SJCRH30 (cell line): Measurements from ENCODE around the gene PER3. TPM values are rescaled to one million over a fixed set of nuclear protein-coding genes. Genes with fewer than 3 reads are reported as not detected.

Source experiments
- DNase-seq, 2 experiments: peaks; one replicate each; pipeline ENCODE4 v3.0.0-alpha.2; 2015 to 2020
- H3K27ac ChIP-seq: fragments of 250-450 bp; sonication (Bioruptor Pico); 2 replicates; pipeline ENCODE4 v1.5.1; 2020; ENCODE audit warnings: mild to moderate bottlenecking, moderate library complexity
- H3K27me3 ChIP-seq: fragments of 250-450 bp; sonication (Bioruptor Pico); 2 replicates; pipeline ENCODE4 v1.5.1; 2020; ENCODE audit warnings: mild to moderate bottlenecking, moderate library complexity
- H3K36me3 ChIP-seq: fragments of 250-450 bp; sonication (Bioruptor Pico); 2 replicates; pipeline ENCODE4 v1.5.1; 2020; ENCODE audit warnings: mild to moderate bottlenecking, moderate library complexity
- H3K4me1 ChIP-seq: fragments of 250-450 bp; sonication (Bioruptor Pico); 2 replicates; pipeline ENCODE4 v1.5.1; 2020; ENCODE audit warnings: mild to moderate bottlenecking, moderate library complexity
- H3K4me3 ChIP-seq: fragments of 250-450 bp; sonication (Bioruptor Pico); 2 replicates; pipeline ENCODE4 v1.5.1; 2020; ENCODE audit warnings: mild to moderate bottlenecking, moderate library complexity
- H3K9me3 ChIP-seq: fragments of 250-450 bp; sonication (Bioruptor Pico); replicated peaks from 2 replicates; pipeline ENCODE4 v1.5.1; 2020; ENCODE audit warnings: mild to moderate bottlenecking, moderate library complexity
- total RNA-seq: library from RNA; depleted of rRNA; stranded (reverse); fragments of >200 nt; shearing (Covaris generic); gene quantifications from 2 replicates; pipeline ENCODE4 v1.2.3, GENCODE V29; 2014

Gene PER3
- total RNA-seq, 1 experiment from 2014 or later: 2.7 TPM

- H3K9me3 ChIP-seq: 0 out of 2 replicates have a peak, but pooled peaks cover 9% of the 10 kb centered on the region
- DNase-seq: no peak
- H3K27me3 ChIP-seq: no peaks in the 10 kb centered on the region
- H3K27ac ChIP-seq: no peak overlapping the region
- H3K36me3 ChIP-seq: no peaks in the 10 kb centered on the region
- H3K4me1 ChIP-seq: no peaks in the 10 kb centered on the region
- no peak overlapping the region for H3K4me3 ChIP-seq
These were observed 54.6 kb downstream of the PER3 start for GRCh38 chr1:7838714-7839113.

GRCh38 chr1:7839526-7839925 lies 55.4 kb downstream of the PER3 start:
- no peaks in the 10 kb centered on the region for H3K4me1 ChIP-seq
- no peak overlapping the region for H3K4me3 ChIP-seq
- H3K27me3 ChIP-seq: no peaks in the 10 kb centered on the region
- no peaks in the 10 kb centered on the region for H3K36me3 ChIP-seq
- DNase-seq: no peak
- 0 out of 2 replicates have a peak, but pooled peaks cover 9% of the 10 kb centered on the region for H3K9me3 ChIP-seq
- no peak overlapping the region for H3K27ac ChIP-seq

GRCh38 chr1:7842517-7842916 lies 58.4 kb downstream of the PER3 start:
- peak in 1 of 2 experiments; percentile 31 for DNase-seq
- H3K36me3 ChIP-seq: no peaks in the 10 kb centered on the region

GRCh38 chr1:7845761-7846160 lies 61.7 kb downstream of the PER3 start:
- 0 out of 2 replicates have a peak, but pooled peaks cover 3% of the 10 kb centered on the region for H3K9me3 ChIP-seq
- H3K36me3 ChIP-seq: no peaks in the 10 kb centered on the region
- no peak overlapping the region for H3K27ac ChIP-seq
- H3K4me1 ChIP-seq: no peaks in the 10 kb centered on the region
- no peaks in the 10 kb centered on the region for H3K27me3 ChIP-seq
- H3K4me3 ChIP-seq: no peak overlapping the region
- no peak for DNase-seq

More at GRCh38 chr1:7842517-7842916, 58.4 kb downstream of the PER3 start:
- 0 out of 2 replicates have a peak, but pooled peaks cover 9% of the 10 kb centered on the region for H3K9me3 ChIP-seq
- H3K27ac ChIP-seq: no peak overlapping the region
- H3K4me3 ChIP-seq: no peak overlapping the region
- H3K4me1 ChIP-seq: no peaks in the 10 kb centered on the region
- no peaks in the 10 kb centered on the region for H3K27me3 ChIP-seq

GRCh38 chr1:7846656-7847055 lies 62.6 kb downstream of the PER3 start:
- H3K27me3 ChIP-seq: no peaks in the 10 kb centered on the region
- 0 out of 2 replicates have a peak, but pooled peaks cover 3% of the 10 kb centered on the region for H3K9me3 ChIP-seq
- no peak overlapping the region for H3K4me3 ChIP-seq
- no peak for DNase-seq
- no peaks in the 10 kb centered on the region for H3K4me1 ChIP-seq
- no peaks in the 10 kb centered on the region for H3K36me3 ChIP-seq
- H3K27ac ChIP-seq: no peak overlapping the region

GRCh38 chr1:7847599-7847998 lies 63.5 kb downstream of the PER3 start:
- Histone ChIP-seq H3K9me3 (no peaks in the 10 kb centered on the region), H3K4me1 (no peaks in the 10 kb centered on the region), H3K27me3 (no peaks in the 10 kb centered on the region), H3K27ac (no peak overlapping the region), H3K4me3 (no peak overlapping the region), H3K36me3 (no peaks in the 10 kb centered on the region)
- no peak for DNase-seq

GRCh38 chr1:7850786-7851185 lies 66.7 kb downstream of the PER3 start:
- no peaks in the 10 kb centered on the region; the same call in 1 of the 2 replicates for H3K9me3 ChIP-seq
- H3K27ac ChIP-seq: no peak overlapping the region
- H3K36me3 ChIP-seq: no peaks in the 10 kb centered on the region
- DNase-seq: no peak
- H3K4me1 ChIP-seq: no peaks in the 10 kb centered on the region
- H3K4me3 ChIP-seq: no peak overlapping the region
- no peaks in the 10 kb centered on the region for H3K27me3 ChIP-seq

- Histone ChIP-seq H3K4me1 (no peaks in the 10 kb centered on the region), H3K4me3 (no peak within 1 kb of the TSS), H3K36me3 (no peaks in the 10 kb centered on the region), H3K9me3 (no peaks in the 10 kb centered on the region; the same call in 1 of the 2 replicates), H3K27ac (no peak within 1 kb of the TSS), H3K27me3 (0 out of 2 replicates have a peak, but pooled peaks cover 3% of the 10 kb centered on the region)
- no peak for DNase-seq
These were observed 69.0 kb downstream of the PER3 start, which contains the start of gene UTS2 for GRCh38 chr1:7852804-7853683. TSS of gene UTS2 (minus strand) at chr1:7853065. CDS start at chr1:7853003, 62 bp downstream.

- no peak for DNase-seq
- H3K36me3 ChIP-seq: no peaks in the 10 kb centered on the region
- H3K27ac ChIP-seq: no peak overlapping the region
- H3K4me3 ChIP-seq: no peak overlapping the region
- H3K9me3 ChIP-seq: no peaks in the 10 kb centered on the region; the same call in 1 of the 2 replicates
- H3K4me1 ChIP-seq: no peaks in the 10 kb centered on the region
- H3K27me3 ChIP-seq: 0 out of 2 replicates have a peak, but pooled peaks cover 3% of the 10 kb centered on the region
These were observed 69.6 kb downstream of the PER3 start for GRCh38 chr1:7853684-7854026.

GRCh38 chr1:7856345-7856744 lies 72.3 kb downstream of the PER3 start:
- H3K9me3 ChIP-seq: no peaks in the 10 kb centered on the region; the same call in 1 of the 2 replicates
- no peaks in the 10 kb centered on the region for H3K36me3 ChIP-seq
- DNase-seq: peak in 1 of 2 experiments; percentile 9
- H3K4me3 ChIP-seq: no peak overlapping the region
- no peaks in the 10 kb centered on the region for H3K4me1 ChIP-seq
- H3K27ac ChIP-seq: no peak overlapping the region
- H3K27me3 ChIP-seq: 0 out of 2 replicates have a peak, but pooled peaks cover 3% of the 10 kb centered on the region

- H3K36me3 ChIP-seq: no peaks in the 10 kb centered on the region
- no peak overlapping the region for H3K4me3 ChIP-seq
- 0 out of 2 replicates have a peak, but pooled peaks cover 3% of the 10 kb centered on the region for H3K27me3 ChIP-seq
- no peak overlapping the region for H3K27ac ChIP-seq
- H3K4me1 ChIP-seq: no peaks in the 10 kb centered on the region
- no peaks in the 10 kb centered on the region; the same call in 1 of the 2 replicates for H3K9me3 ChIP-seq
- no peak for DNase-seq
These were observed 72.9 kb downstream of the PER3 start for GRCh38 chr1:7857000-7857399.

GRCh38 chr1:7857985-7858384 lies 73.9 kb downstream of the PER3 start:
- DNase-seq: no peak
- no peak overlapping the region for H3K27ac ChIP-seq
- H3K27me3 ChIP-seq: 0 out of 2 replicates have a peak, but pooled peaks cover 3% of the 10 kb centered on the region
- H3K36me3 ChIP-seq: no peaks in the 10 kb centered on the region
- no peaks in the 10 kb centered on the region; the same call in 1 of the 2 replicates for H3K9me3 ChIP-seq
- H3K4me3 ChIP-seq: no peak overlapping the region
- no peaks in the 10 kb centered on the region for H3K4me1 ChIP-seq

GRCh38 chr1:7859406-7859805 lies 75.3 kb downstream of the PER3 start:
- Histone ChIP-seq H3K4me1 (no peaks in the 10 kb centered on the region), H3K27ac (no peak overlapping the region), H3K36me3 (no peaks in the 10 kb centered on the region), H3K9me3 (no peaks in the 10 kb centered on the region; the same call in 1 of the 2 replicates), H3K4me3 (no peak overlapping the region), H3K27me3 (0 out of 2 replicates have a peak, but pooled peaks cover 3% of the 10 kb centered on the region)
- DNase-seq: no peak

GRCh38 chr1:7860130-7860529 lies 76.0 kb downstream of the PER3 start:
- H3K36me3 ChIP-seq: no peaks in the 10 kb centered on the region
- no peak for DNase-seq
- H3K4me3 ChIP-seq: no peak overlapping the region
- no peak overlapping the region for H3K27ac ChIP-seq
- no peaks in the 10 kb centered on the region for H3K4me1 ChIP-seq
- H3K9me3 ChIP-seq: no peaks in the 10 kb centered on the region
- H3K27me3 ChIP-seq: 0 out of 2 replicates have a peak, but pooled peaks cover 3% of the 10 kb centered on the region

- no peak for DNase-seq
- H3K9me3 ChIP-seq: no peaks in the 10 kb centered on the region
- no peak overlapping the region for H3K27ac ChIP-seq
- no peak overlapping the region for H3K4me3 ChIP-seq
- no peaks in the 10 kb centered on the region for H3K36me3 ChIP-seq
- H3K4me1 ChIP-seq: no peaks in the 10 kb centered on the region
- H3K27me3 ChIP-seq: 0 out of 2 replicates have a peak, but pooled peaks cover 3% of the 10 kb centered on the region
These were observed 77.4 kb downstream of the PER3 start for GRCh38 chr1:7861452-7861851.
